Pancreas (tissue), 10 donors: ENCODE data around the gene CAPZB. TPM values are rescaled to one million over a fixed set of nuclear protein-coding genes. Genes with fewer than 3 reads are reported as not detected.

ENCODE experiments used
- ATAC-seq, 4 donors: fragments of 200-7000 bp; cut with Tn5 transposase; one replicate each; pipeline versions ENCODE4 v1.8.0 to v1.9.1; 2020; ENCODE audit warnings: mild to moderate bottlenecking in 4 of 4, moderate library complexity in 4 of 4
- DNase-seq, 6 donors: peaks; one replicate each; pipeline ENCODE4 v3.0.0-alpha.2; 2020
- FAIRE-seq: peaks from 2 replicates; lab custom pipeline; 2012; peaks lifted over from hg19 to GRCh38; lab: Jason Lieb, UNC
- H3K27ac ChIP-seq, 4 donors: fragments of 200-600 bp; sonication (generic); 1 replicate in 3 of 4; 2 replicates in 1 of 4; pipeline versions ENCODE4 v1.5.0 to v1.8.0; 2020
- H3K27me3 ChIP-seq, 4 donors: fragments of 200-600 bp; one replicate each; pipeline ENCODE4 v1.8.0; 2021
- H3K36me3 ChIP-seq, 3 donors: fragments of 200-600 bp; sonication (generic) in 1 of 3; one replicate each; pipeline versions ENCODE4 v1.5.0 to v1.8.0; 2020 to 2021
- H3K4me1 ChIP-seq, 3 donors: fragments of 200-600 bp; one replicate each; pipeline ENCODE4 v1.8.0; 2021
- H3K4me3 ChIP-seq, 4 donors: fragments of 200-600 bp; sonication (generic) in 2 of 4; one replicate each; pipeline versions ENCODE4 v1.5.0 to v1.8.0; 2020 to 2021
- H3K9me3 ChIP-seq, 4 donors: fragments of 200-600 bp; one replicate each; pipeline ENCODE4 v1.8.0; 2021
- WGBS, 2 donors: extraction: QIAGEN DNeasy Blood & Tissue Kit; methylation state at CpG; one replicate each; pipeline ENCODE4 v1.1.7; 2013; 5-methylcytosine and 5-hydroxymethylcytosine counted together
- intact Hi-C, 3 donors: fragments of 100-400 bp; cut with DNase I; formaldehyde crosslinking; loops; one replicate each; pipeline versions ENCODE4 v1.11.1 to v1.14.2; 2022
- polyA plus RNA-seq, 2 donors: library from polyadenylated mRNA; stranded (reverse); fragments of 200-250 nt; gene quantifications; one replicate each; pipeline ENCODE4 v1.2.3, GENCODE V29; 2013
- total RNA-seq, 6 donors: library from RNA; stranded (reverse); fragmentation: NEBNext Ultra II Directional in 4 of 6; extraction: Animal tissue kit (Norgen Biotek cat#: 25700) in 4 of 6; gene quantifications; one replicate each; pipeline versions ENCODE4 v1.2.1 to v1.2.4, GENCODE V29; 2021 to 2023
- TF ChIP-seq, protein P1 (sequence below), 4 donors: fragments of 200-600 bp; sonication (generic) in 3 of 4; IDR thresholded peaks; one replicate each; pipeline versions ENCODE4 v1.5.0 to v1.8.0; 2021; ENCODE audit warnings: antibody characterized with exemption in 4 of 4
- donor health status: healthy with polysubstance abuse.
- donor health status: DM: no; HTN: no; CAD: no; lungs with moderate emphysema.
- donor health status: DM: no; HTN: no; CAD: no.
- donor health status: control.
- donor health status: control.
- donor health status: Bipolar disorder and iron deficiency.
- donor health status: DM: yes; HTN: yes; CAD: no.
- donor health status: DM: no; HTN: no; CAD: no.
- donor health status: DM: no; HTN: no; CAD: no.
- donor health status: DM: yes; HTN: yes; CAD: no.

CAPZB gene
- total and polyA plus RNA-seq, 8 donors: 43.2 to 124 (median 74.9) TPM

DNA sequence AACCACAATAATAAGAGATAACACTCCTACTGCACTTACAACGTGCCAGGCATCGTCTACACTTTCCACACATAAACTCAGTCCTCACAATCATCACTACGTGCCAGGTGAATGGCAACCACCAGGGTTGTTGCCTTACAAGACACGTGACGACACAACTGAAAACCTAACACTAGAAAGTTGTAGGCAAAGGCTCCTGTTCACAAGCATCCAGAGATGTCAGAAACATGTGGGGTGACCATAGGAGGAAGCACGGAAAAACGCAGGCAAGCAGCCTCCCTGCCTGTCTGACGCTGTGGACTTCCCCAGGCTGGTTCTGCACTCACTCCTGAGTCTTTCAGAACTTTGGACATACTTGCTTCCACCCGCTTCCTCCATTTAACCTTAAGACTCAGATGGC lies 7.0 kb downstream of the CAPZB start:
- H3K4me3 ChIP-seq: no peak overlapping the region
- WGBS, 2 donors: 72 to 77% methylated on average over 9 of the region's 9 CpGs

DNA sequence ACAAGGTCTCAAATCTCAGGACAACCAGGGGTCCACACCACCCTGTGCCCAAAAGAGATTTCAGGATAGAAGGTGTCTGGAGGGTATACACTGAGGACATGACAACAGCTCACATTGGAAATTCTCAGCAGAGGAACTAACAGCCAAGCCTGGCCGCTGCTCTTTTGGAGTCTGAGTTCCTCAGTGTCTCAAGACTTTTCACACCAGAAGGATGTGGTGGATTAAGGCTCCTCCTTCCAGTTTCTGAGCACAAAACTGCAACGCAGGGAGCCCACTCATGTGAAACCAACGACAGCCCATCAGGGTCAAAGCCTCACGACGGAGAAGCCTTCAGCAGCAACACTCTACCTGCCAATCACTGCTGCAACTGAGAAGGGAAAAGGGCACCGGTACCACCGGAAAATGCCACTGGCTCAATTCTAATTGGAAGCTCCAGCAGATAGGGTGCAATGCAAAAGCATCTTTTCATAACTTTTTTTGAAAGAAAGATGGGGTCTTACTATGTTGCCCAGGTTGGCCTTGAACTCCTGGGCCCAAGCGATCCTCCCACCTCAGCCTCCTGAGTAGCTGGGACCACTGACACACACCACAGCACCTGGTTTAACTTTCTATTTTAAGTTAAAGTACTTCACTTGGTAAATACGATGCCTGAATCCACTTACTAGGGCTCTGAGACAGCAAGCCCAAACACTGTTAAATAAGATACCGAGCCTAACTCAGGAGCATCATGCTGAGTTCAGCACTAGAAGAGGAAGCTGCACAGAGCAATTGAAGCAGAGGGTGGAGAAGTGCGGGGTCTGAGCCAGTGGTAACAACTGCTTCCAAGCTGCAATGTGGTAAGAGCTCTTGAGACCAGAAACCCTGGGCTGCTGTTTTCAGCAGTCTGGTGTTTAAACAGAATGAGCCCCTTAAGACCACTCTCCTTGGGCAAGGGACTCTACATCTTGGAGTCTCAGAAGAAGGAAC lies 7.8 kb downstream of the CAPZB start:
- DNase-seq (no peak), ATAC-seq (peak in 3 of 4 donors; percentile 38 to 69 (median 66)), FAIRE-seq (no peak)
- no peaks in the 10 kb centered on the region for H3K9me3 ChIP-seq
- intact Hi-C loops: no loop called here
- H3K27ac ChIP-seq: peak overlapping the region in 2 of 4 donors; percentile 37 to 57
- H3K36me3 ChIP-seq: no peaks in the 10 kb centered on the region
- no peak overlapping the region for H3K4me3 ChIP-seq
- 81 to 82% methylated on average over 11 of the region's 11 CpGs for WGBS, 2 donors
- TF ChIP-seq, protein P1, sequence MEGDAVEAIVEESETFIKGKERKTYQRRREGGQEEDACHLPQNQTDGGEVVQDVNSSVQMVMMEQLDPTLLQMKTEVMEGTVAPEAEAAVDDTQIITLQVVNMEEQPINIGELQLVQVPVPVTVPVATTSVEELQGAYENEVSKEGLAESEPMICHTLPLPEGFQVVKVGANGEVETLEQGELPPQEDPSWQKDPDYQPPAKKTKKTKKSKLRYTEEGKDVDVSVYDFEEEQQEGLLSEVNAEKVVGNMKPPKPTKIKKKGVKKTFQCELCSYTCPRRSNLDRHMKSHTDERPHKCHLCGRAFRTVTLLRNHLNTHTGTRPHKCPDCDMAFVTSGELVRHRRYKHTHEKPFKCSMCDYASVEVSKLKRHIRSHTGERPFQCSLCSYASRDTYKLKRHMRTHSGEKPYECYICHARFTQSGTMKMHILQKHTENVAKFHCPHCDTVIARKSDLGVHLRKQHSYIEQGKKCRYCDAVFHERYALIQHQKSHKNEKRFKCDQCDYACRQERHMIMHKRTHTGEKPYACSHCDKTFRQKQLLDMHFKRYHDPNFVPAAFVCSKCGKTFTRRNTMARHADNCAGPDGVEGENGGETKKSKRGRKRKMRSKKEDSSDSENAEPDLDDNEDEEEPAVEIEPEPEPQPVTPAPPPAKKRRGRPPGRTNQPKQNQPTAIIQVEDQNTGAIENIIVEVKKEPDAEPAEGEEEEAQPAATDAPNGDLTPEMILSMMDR (IDR thresholded peaks at IDR 0.05): no peak
- no peaks in the 10 kb centered on the region for H3K27me3 ChIP-seq
- H3K4me1 ChIP-seq: peaks cover 0 to 4% (median 0%) of the 10 kb centered on the region in 3 donors

More for the DNA sequence above, 7.0 kb downstream of the CAPZB start:
- Histone ChIP-seq H3K4me1 (peaks cover 0 to 11% (median 4%) of the 10 kb centered on the region in 3 donors), H3K9me3 (no peaks in the 10 kb centered on the region), H3K36me3 (no peaks in the 10 kb centered on the region), H3K27ac (no peak overlapping the region), H3K27me3 (no peaks in the 10 kb centered on the region)
- DNase-seq (no peak), FAIRE-seq (no peak), ATAC-seq (peak in 1 of 4 donors; percentile 44)
- intact Hi-C loops: no loop called here
- TF ChIP-seq, protein P1 (IDR thresholded peaks at IDR 0.05): no peak

DNA sequence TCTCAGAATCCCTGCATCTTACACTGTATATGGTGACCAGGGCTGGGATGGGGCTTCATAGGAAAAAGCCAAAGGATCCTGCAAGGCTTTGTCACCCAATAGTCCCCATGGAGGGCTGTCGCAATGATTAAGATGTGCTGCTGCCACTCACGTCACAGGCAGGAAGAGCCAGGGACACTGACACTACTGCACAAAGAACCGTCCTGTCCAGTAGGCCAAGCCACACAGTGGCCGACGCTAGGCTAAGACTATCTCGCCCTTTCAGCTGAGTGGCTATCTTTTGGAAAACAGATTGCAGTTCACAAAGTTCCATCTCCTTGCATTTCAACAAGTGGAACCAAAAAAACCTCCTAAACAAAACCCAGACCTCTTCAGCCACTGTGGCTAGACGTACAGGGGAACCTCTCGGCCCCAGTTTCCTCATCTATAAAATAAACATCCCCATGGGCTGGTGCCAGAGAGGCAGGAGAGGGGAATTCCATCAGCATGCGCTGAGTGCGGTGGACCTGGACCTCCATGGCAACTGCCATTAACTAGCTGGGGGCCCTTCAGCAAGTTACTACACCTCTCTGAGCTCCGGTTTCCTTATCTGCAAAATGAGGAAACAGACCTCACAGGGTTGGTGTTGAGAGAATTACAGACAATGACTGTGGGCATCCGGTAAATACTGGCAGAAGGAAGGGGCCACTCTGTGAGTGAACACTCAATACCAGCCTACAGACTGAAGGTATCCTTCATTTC lies 8.7 kb downstream of the CAPZB start:
- H3K4me1 ChIP-seq: peaks cover 0 to 4% (median 0%) of the 10 kb centered on the region in 3 donors
- no peaks in the 10 kb centered on the region for H3K27me3 ChIP-seq
- H3K27ac ChIP-seq: peak overlapping the region in 2 of 4 donors; percentile 37 to 57
- DNase-seq (no peak), FAIRE-seq (no peak), ATAC-seq (peak in 3 of 4 donors; percentile 26 to 52 (median 42))
- WGBS, 2 donors: 76 to 77% methylated on average over 12 of the region's 12 CpGs
- H3K36me3 ChIP-seq: no peaks in the 10 kb centered on the region
- H3K4me3 ChIP-seq: no peak overlapping the region
- no peaks in the 10 kb centered on the region for H3K9me3 ChIP-seq
- TF ChIP-seq, protein P1 (IDR thresholded peaks at IDR 0.05): no peak
- intact Hi-C loops: no loop called here

DNA sequence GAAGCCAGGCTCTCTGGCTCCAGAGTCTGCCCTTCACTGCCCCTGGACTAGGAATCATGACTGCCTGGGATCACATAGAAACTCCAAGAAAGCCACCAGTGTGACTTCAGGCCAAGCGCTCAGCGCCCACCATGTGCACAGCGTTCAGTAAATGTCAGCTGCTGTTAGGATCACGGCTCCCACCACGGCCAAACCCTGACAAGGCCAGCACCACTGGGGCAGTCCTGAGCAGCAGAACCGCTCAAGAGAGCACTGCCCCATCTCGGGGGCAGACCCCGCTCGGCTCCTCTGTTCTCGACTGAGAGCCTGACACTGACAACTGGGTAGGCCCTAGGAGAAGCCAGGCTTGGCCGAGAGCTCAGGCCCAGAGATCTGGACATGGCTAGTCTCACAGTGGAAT lies 10.0 kb downstream of the CAPZB start:
- no peaks in the 10 kb centered on the region for H3K36me3 ChIP-seq
- intact Hi-C loops: no loop called here
- H3K27me3 ChIP-seq: no peaks in the 10 kb centered on the region
- H3K4me3 ChIP-seq: no peak overlapping the region
- 92 to 93% methylated on average over 11 of the region's 11 CpGs for WGBS, 2 donors
- no peaks in the 10 kb centered on the region for H3K9me3 ChIP-seq
- ATAC-seq (no peak), FAIRE-seq (no peak), DNase-seq (no peak)
- TF ChIP-seq, protein P1 (IDR thresholded peaks at IDR 0.05): no peak
- H3K27ac ChIP-seq: no peak overlapping the region
- peaks cover 0 to 4% (median 0%) of the 10 kb centered on the region in 3 donors for H3K4me1 ChIP-seq
